Kidney capillary endothelial cell (primary cell): ENCODE data around the gene CCDC102A.

Source experiments
- DNase-seq: peaks from one replicate; pipeline ENCODE4 v3.0.0-alpha.2; 2018; ENCODE audit warnings: low spot score

Gene CCDC102A

DNA sequence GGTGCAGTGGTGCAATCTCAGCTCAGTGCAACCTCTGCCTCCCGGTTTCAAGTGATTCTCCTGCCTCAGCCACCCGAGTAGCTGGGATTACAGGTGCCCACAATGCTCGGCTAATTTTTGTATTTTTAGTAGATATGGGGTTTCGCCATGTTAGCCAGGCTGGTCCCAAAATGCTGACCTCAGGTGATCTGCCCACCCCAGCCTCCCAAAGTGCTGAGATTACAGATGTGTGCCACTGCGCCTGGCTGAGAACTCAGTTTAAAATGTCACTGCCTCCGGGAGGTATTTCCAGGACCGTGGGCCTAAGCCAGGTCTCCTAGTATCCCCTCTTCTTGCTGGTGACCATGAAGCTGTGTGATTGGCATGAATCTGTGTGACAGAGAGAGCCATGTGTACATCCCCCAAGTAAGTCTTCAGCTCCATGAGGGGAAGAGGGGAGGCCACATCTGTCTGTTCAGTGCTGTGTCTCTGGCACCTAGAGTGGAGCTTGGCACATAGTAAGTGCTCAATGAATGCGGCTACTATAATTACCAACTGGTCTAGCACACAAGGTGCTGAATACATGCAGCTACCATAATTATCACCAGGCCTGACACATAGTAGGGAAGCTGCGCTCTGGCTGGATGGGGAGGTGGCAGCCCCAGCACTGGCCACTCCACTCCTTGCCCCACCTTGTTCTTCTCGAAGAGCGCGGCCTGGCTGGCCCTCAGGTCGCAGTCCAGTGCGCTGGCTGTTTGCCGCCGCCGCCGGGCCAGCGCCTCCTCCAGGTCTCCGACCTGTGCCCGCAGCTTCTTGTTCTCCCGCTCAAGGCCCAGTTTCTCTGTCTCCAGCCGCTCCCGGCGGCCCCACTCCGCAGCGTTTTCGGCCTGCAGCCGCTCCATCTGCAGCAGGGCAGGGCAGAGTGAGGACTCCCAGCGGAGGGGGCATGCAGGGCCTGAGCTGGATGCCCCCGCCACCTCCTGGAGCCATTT lies 18.7 kb downstream of the CCDC102A start:
- DNase-seq, result no peak

- no peak for DNase-seq
Observed at GRCh38 chr16:57516773-57517172, 19.6 kb downstream of the CCDC102A start.

DNA sequence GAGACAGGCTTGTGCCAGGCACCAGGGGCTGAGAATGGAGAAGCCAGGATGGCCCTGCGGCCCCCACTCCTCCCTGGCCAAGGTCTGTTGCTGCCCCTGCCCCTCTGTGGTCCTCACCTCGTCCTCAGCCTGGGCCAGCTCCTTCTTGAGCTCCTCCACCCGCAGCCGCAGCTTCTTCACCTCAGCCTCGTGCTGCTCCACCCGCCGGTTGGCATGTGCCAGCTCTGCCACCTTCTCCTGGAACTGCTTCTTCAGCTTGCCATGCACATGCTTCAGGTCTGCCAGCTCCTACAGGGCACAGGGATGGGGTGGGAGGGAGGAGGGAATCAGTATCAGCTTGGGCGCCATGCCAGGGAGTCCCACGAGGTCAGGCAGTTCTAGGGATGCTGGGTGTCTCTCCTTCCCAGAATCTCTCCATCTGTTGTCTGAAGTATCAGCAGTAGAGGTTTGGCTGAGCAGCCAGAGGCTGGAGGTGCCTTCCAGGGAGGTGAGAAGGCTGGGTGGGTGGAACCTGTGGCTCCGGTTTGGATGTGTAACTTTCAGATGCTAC lies 20.1 kb downstream of the CCDC102A start:
- DNase-seq, result no peak

- DNase-seq, result peak; percentile 58
Observed at GRCh38 chr16:57514791-57515600, 21.4 kb downstream of the CCDC102A start.

- no peak for DNase-seq
Observed at GRCh38 chr16:57514371-57514770, 22.0 kb downstream of the CCDC102A start.

DNA sequence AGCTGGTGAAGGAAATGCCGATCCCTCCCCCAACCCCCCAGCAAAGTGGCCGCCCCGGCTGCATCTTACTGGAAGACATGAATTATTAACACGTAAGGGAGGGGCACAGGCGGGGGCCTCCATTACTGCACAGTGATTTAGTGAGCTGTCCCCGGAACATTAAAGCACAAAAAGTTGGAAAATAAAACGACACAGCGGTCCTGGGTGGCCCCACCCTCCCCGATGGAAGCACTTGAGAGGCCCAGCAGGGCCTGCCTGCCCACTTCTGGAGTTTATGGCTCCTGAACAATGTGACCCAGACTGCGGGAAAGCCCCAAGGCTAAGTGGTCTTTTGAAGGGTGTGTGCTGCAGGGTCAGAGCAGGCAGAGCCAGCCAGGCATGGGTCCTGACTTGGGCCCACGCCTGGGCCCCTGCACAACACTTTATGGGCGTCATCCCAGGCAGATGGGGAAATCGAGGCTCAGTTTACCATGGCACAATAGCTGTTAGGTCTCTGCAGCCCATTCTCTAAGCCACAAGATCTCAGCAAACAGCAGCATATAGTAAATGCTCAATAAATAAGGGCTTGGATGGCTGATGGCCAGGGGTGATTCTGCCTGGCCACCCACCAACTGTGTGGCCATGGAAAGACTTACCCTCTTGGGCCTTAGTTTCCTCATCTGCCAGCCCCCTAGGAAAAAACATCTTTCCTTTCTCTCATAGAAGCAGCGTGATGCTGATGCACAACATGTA lies 22.8 kb downstream of the CCDC102A start:
- no peak for DNase-seq

- no peak for DNase-seq
Observed at GRCh38 chr16:57512296-57513001, 23.9 kb downstream of the CCDC102A start.

- DNase-seq, result no peak
Observed at GRCh38 chr16:57510016-57510871, 26.1 kb downstream of the CCDC102A start.

DNA sequence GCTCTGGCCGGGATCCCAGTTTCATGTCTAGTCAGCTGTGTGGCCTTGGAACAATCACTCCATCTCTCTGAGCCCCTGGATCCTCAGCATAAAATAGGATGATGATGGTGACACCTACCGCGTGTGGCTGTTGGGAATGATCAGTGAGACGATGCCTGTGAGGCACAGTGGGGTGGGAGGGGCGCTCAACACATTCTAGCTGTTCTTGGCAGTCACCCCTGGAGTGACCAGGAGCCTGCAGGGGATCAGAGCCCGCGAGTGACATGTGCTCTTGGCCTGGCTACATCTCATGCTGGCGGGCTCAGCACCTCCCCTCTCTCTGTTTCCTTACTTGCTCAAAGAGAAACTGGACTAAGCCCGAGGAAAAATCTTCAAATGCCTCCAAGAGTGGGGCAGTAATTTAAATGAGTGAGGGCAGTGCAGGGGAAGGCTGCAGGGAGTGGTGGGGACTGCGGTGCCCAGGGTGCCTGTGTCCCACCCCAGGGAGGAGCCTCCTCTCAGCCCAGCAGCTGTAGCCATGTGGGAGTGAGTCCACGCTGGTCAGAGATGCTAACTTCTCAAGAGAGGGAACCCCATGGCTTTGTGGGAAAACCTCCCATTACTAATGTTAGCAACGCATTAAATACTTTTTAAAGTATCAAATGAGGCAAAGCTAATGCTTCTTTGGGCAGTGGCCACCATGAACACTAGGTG lies 27.0 kb downstream of the CCDC102A start:
- no peak for DNase-seq

GRCh38 chr16:57508035-57508425 lies 28.3 kb downstream of the CCDC102A start:
- no peak for DNase-seq

DNA sequence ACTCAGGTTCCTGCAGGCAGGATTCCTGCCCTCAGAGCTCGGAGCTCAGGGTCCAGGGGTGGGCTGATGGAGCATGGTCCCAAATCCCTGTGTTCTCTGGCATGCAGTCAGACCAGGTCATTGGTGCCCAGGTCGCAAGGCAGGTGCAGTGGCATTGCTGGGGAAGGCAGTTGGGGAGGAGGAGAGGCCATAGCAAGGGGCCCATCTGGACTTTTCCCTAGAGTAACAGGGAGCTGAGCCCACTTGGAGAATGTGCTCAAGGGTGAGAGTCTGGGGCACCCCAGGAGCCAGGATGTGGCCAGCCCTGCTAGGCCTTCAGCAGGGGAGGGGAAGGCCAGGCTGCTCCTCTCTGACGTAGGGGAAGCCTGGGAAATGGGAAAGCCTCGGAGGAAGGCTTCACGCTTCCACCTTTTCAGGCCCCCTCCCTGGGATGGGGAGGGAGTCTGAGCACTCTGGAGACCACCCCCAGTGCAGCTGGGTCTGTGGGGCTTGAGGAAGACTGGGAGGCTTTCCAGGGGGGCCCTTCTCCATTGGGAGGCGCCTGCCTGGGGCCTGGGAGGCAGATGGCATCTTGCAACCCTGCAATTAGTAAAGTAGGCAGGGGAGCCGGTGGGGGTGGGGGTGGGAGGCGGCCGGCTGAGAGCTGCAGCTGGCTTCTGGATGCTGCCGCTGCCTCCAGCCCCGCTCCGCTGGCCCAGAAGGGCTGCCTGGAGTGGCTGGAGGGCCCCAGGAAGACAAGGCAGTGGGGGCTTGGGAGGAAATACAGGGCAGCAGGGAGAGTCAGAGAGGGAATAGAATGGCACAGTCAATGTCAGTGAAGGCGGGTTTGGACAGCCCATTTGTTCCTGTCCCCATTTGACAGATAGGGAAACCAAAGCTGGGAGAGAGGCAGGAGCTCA lies 29.0 kb downstream of the CCDC102A start:
- DNase-seq, result no peak

GRCh38 chr16:57505169-57505568 lies 31.2 kb downstream of the CCDC102A start:
- no peak for DNase-seq

GRCh38 chr16:57504491-57504890 lies 31.9 kb downstream of the CCDC102A start:
- DNase-seq, result no peak

GRCh38 chr16:57504001-57504400 lies 32.4 kb downstream of the CCDC102A start:
- no peak for DNase-seq

GRCh38 chr16:57503366-57503765 lies 33.0 kb downstream of the CCDC102A start:
- no peak for DNase-seq

GRCh38 chr16:57502048-57502775 lies 34.2 kb downstream of the CCDC102A start:
- no peak for DNase-seq

DNA sequence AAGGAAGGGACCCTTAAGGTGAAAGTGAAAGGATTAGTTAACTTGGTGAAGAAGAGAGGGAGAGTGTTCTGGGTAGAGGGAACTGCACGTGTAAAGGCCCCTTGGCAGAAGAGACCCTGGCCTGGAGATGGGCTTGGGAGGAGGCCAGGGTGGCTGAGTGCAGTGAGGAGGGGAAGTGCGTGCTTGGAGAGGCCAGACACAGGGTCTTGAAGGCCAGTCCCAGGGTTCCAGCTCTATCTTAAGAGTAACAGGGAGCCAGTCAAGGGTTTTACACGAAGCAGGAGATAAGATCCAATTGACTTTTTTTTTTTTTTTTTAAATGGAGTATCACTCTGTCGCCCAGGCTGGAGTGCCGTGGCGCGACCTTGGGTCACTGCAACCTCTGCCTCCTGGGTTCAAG lies 34.9 kb downstream of the CCDC102A start:
- no peak for DNase-seq

DNA sequence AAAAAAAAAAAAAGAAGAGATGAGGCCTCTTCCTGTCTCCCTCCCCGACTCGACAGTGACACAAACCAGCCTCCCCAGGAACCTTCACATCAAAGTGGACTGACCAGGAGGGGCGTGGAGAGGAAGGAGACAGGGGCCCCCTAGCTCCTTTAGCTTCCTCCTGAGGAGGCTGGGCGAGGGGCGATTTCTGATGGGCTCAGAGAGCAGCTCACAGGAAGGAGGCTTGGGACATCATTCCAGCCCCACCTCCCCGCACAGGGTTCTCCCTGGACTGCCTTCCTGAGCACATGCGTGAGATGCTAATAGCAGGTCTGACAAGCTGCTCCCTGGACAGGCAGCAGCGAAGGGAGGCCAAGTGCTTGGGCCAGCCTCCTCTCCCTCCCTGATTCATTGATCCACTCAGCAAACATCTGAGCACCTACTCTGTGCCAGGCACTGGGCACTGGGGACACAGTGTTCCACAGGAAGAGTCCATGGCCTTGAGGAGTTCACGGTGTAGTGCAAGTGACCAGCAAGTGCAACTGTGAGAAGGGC lies 35.7 kb downstream of the CCDC102A start:
- no peak for DNase-seq
